Measurements from ENCODE around the gene PTPRN2. TPM values are rescaled to one million over a fixed set of nuclear protein-coding genes. Genes with fewer than 3 reads are reported as not detected.

PTPRN2 gene
- total RNA-seq, 4 donors from 2014 or later, result 14.9 to 34.3 (median 21.3) TPM

DNA sequence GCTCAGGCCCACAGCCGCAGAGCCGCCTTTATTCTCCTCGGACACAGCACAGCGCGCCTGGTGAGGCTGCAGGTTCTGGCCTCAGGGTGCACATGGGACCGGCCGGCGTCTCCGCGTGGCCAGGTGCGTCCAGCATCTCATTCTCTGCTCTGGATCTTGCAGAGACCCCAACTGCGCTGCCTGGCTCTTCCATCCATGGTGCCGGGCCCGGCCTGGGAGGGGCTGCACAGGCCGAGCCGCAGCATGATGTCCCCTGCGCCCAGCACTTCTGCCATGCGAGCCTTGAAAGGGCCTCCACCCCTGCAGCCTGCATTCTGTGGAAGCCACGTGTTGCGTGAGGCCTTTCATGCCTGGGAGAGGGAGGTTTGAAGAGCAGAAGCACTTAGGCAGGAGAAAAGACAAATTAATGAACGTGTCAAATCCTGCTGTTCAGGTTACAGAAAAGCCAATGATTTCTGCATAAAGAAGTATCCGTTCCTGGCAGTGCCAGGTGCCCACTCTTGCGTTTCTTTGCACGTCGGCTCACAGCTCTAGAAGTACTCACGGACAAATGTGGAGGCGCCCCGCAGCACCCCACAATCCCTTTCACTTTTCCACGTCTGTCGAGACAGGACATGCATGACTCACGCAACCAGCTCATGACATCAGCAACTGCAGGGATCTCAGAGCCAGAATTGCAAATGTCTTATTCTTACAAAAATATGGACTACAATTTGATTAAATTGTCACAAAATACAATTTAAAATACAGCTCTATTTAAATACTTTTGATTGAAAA lies 679.4 kb downstream of the PTPRN2 start:
- H3K27me3 ChIP-seq, result no peaks in the 10 kb centered on the region
- H3K36me3 ChIP-seq, result no peaks in the 10 kb centered on the region
- H3K4me3 ChIP-seq, result no peak overlapping the region
- TF ChIP-seq, protein P1, sequence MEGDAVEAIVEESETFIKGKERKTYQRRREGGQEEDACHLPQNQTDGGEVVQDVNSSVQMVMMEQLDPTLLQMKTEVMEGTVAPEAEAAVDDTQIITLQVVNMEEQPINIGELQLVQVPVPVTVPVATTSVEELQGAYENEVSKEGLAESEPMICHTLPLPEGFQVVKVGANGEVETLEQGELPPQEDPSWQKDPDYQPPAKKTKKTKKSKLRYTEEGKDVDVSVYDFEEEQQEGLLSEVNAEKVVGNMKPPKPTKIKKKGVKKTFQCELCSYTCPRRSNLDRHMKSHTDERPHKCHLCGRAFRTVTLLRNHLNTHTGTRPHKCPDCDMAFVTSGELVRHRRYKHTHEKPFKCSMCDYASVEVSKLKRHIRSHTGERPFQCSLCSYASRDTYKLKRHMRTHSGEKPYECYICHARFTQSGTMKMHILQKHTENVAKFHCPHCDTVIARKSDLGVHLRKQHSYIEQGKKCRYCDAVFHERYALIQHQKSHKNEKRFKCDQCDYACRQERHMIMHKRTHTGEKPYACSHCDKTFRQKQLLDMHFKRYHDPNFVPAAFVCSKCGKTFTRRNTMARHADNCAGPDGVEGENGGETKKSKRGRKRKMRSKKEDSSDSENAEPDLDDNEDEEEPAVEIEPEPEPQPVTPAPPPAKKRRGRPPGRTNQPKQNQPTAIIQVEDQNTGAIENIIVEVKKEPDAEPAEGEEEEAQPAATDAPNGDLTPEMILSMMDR (IDR thresholded peaks at IDR 0.05), result no peak
- no peak for TF ChIP-seq POLR2A (IDR thresholded peaks at IDR 0.05)
- no peaks in the 10 kb centered on the region for H3K4me1 ChIP-seq
- H3K27ac ChIP-seq, result no peak overlapping the region
- no peaks in the 10 kb centered on the region for H3K9me3 ChIP-seq
- DNase-seq, result peak in 1 of 3 donors; percentile 32

DNA sequence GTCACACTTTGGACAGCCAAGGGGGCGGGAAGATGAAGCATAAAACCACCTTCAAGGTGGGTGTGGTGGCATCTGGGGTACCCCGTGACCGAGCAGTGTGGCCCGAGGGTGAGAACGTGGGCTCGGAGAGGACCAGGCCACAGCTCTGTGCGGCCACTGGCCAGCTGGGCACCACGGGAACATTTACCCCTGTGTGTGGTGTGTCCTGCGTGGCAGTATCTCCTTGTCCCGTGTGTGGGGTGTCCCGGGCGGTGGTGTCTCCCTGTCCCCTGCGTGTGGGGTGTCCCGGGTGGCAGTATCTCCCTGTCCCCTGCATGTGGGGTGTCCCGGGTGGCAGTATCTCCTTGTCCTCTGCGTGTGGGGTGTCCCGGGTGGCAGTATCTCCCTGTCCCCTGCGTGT lies 680.5 kb downstream of the PTPRN2 start:
- DNase-seq, result peak in 1 of 3 donors; percentile 30
- no peaks in the 10 kb centered on the region for H3K27me3 ChIP-seq
- no peak overlapping the region for H3K27ac ChIP-seq
- H3K9me3 ChIP-seq, result no peaks in the 10 kb centered on the region
- H3K36me3 ChIP-seq, result no peaks in the 10 kb centered on the region
- H3K4me3 ChIP-seq, result no peak overlapping the region
- no peaks in the 10 kb centered on the region for H3K4me1 ChIP-seq
- TF ChIP-seq, protein P1 (IDR thresholded peaks at IDR 0.05), result no peak
- no peak for TF ChIP-seq POLR2A (IDR thresholded peaks at IDR 0.05)

DNA sequence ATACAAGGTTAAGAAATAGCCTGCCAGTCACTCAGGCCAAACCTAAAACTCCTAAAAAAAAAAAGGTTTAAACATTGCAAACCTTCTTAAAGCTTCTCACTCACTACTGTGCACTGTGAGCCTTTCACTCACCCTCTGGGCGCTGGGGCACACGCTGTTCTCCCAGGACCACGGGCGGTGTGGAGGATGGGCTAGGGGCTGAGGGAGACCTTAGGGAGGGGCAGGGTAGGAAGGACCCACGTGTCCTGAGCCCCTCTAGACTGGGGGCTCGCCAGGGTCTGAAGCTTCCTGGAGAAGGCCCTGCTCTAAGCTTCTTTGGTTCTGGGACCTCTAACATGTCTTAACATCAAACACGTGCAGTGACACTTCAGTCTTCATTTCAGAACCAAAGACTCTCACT lies 681.0 kb downstream of the PTPRN2 start:
- no peaks in the 10 kb centered on the region for H3K36me3 ChIP-seq
- H3K9me3 ChIP-seq, result no peaks in the 10 kb centered on the region
- no peak overlapping the region for H3K4me3 ChIP-seq
- H3K27ac ChIP-seq, result no peak overlapping the region
- DNase-seq, result no peak
- TF ChIP-seq, protein P1 (IDR thresholded peaks at IDR 0.05), result no peak
- no peak for TF ChIP-seq POLR2A (IDR thresholded peaks at IDR 0.05)
- H3K27me3 ChIP-seq, result no peaks in the 10 kb centered on the region
- H3K4me1 ChIP-seq, result no peaks in the 10 kb centered on the region

DNA sequence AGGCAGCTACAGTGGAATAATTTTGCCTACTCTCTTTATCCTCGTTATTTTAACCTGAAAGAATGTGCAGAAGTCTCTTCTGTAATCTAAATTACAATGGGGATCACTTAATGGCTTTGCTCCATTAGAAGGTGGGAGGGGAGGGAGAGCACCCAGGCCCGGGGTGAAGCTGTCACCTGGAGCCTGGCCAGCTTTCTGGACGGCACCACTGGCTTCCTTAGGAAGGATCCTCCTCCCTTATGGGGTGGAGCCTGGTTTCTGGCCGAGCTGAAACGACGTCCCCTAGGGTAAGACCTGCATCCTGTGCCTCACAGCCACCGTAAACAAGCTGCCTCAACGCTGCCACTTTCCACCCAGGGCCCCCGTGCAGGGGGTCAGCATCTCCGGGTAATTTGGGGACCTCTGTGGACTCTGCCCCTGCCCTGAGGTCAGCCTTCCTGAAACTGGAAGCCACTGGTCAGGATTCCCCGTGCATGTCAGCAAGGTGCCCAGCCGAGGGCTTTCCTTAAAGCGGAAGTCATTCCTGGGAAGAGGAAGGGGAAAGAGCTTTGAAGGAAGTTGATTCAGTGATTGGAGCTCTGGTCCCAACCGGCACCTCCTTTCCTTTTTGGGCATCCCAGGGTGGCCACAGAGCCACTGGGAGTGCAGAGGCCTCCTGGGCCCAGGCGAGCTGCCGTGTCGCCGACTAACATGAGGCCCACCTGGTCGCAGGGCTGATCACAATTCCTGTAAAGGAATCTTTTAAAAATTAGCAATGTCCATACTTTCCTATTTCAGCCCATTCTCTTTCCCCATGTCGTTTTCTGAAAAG lies 681.8 kb downstream of the PTPRN2 start:
- Histone ChIP-seq H3K4me3 (no peak overlapping the region), H3K27ac (no peak overlapping the region), H3K9me3 (no peaks in the 10 kb centered on the region), H3K36me3 (no peaks in the 10 kb centered on the region), H3K4me1 (no peaks in the 10 kb centered on the region), H3K27me3 (no peaks in the 10 kb centered on the region)
- DNase-seq, result no peak
- no peak for TF ChIP-seq POLR2A (IDR thresholded peaks at IDR 0.05)
- TF ChIP-seq, protein P1 (IDR thresholded peaks at IDR 0.05), result no peak

DNA sequence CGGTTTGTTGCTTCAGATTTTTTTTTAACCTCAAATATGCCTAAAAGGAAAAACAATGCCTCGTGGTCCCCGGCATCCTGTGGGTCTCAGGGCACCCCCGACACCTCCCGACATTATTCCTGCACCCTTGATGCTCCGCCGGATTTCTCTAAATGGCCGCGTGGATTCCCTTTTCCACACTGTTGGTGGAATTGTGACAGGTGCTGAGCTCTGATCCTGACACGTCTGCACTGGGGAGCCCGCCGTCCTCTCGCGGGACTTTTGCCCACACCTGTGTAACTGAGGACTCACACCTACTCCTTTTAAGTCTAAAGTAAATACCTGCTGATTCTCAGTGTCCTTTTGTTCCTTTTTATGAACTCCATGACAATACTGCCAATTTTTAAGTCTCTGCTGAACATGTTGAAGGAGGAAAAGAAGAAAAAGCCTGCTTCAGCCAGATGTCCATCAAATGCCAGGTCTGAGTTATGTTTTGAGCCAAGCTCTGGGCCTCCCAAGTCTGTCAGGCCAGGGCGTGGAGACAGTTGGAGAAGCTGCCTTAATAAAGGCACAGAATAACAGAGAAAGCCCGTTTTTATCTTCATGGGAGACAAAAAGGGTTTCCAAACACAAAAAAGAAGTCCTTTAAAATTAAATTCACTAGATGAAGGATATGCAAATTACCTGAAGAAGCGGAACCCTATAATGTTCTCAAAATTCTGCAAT lies 682.6 kb downstream of the PTPRN2 start:
- Histone ChIP-seq H3K36me3 (no peaks in the 10 kb centered on the region), H3K4me3 (no peak overlapping the region), H3K27me3 (no peaks in the 10 kb centered on the region), H3K9me3 (no peaks in the 10 kb centered on the region), H3K27ac (no peak overlapping the region), H3K4me1 (no peaks in the 10 kb centered on the region)
- no peak for DNase-seq
- TF ChIP-seq POLR2A (IDR thresholded peaks at IDR 0.05), result no peak
